HEK293 (cell line): ENCODE data around the gene IPO11.

Experiments
- CTCF ChIA-PET: fragments of 350-600 bp; formaldehyde crosslinking; extraction: SDS; loops from one replicate; lab custom pipeline; 2021; ENCODE audit warnings: antibody characterized with exemption; lab: Yijun Ruan, JAX
- POLR2A ChIA-PET: fragments of 300-600 bp; formaldehyde crosslinking; extraction: SDS; loops from one replicate; lab custom pipeline; 2020; ENCODE audit warnings: antibody characterized with exemption, inconsistent platforms; lab: Yijun Ruan, JAX
- H3K27ac ChIP-seq: fragments of 200-500 bp; sonication (Bioruptor generic); 2 replicates; pipeline ENCODE4 v1.5.1; 2014; ENCODE audit warnings: low read depth, low read length, control low read depth, inconsistent platforms; ENCODE audit errors: extremely low read depth
- H3K36me3 ChIP-seq, 2 experiments: fragments of 200-500 bp in 1 of 2; sonication (Bioruptor generic) in 1 of 2; 1 replicate in 1 of 2; 2 replicates in 1 of 2; pipeline ENCODE4 v1.5.1; 2014 to 2017; ENCODE audit warnings: inconsistent platforms in 2 of 2, low read length in 2 of 2; ENCODE audit not compliant: control insufficient read depth in 2 of 2, insufficient read depth in 1 of 2
- H3K4me1 ChIP-seq: fragments of 200-500 bp; sonication (Bioruptor generic); 2 replicates; pipeline ENCODE4 v1.5.1; 2014; ENCODE audit warnings: mild to moderate bottlenecking, low read length, inconsistent platforms; ENCODE audit not compliant: control insufficient read depth, insufficient read depth
- H3K4me3 ChIP-seq: 2 replicates; pipeline ENCODE4 v1.5.1; 2011; ENCODE audit warnings: low read depth, mild to moderate bottlenecking, control low read depth, low read length, moderate library complexity
- H3K9me3 ChIP-seq: fragments of 200-500 bp; sonication (Bioruptor generic); 2 replicates; pipeline ENCODE4 v1.5.1; 2014; ENCODE audit warnings: low read depth, low read length, inconsistent platforms; ENCODE audit not compliant: control insufficient read depth, insufficient read depth
- GLI2 ChIP-seq: fragments of 450-650 bp; formaldehyde crosslinking; IDR thresholded peaks from 2 replicates; pipeline ENCODE4; 2017; ENCODE audit warnings: missing biosample characterization, missing genetic modification characterization, low read depth, borderline replicate concordance
- GLI4 ChIP-seq: fragments of 450-650 bp; formaldehyde crosslinking; IDR thresholded peaks from 2 replicates; pipeline ENCODE4 v1.5.1; 2016; ENCODE audit warnings: missing biosample characterization, missing genetic modification characterization
- INSM2 ChIP-seq: fragments of 450-650 bp; formaldehyde crosslinking; IDR thresholded peaks from 2 replicates; pipeline ENCODE4 v1.5.1; 2016; ENCODE audit warnings: missing biosample characterization, missing genetic modification characterization
- PRDM1 ChIP-seq: fragments of 450-650 bp; formaldehyde crosslinking; IDR thresholded peaks from 2 replicates; pipeline ENCODE4; 2016; ENCODE audit warnings: missing biosample characterization, missing genetic modification characterization
- TRIM28 ChIP-seq: IDR thresholded peaks from 2 replicates; pipeline ENCODE4 v1.6.1; 2011; ENCODE audit warnings: low read length, control low read depth, borderline replicate concordance
- TSHZ1 ChIP-seq: fragments of 450-650 bp; formaldehyde crosslinking; IDR thresholded peaks from 2 replicates; pipeline ENCODE4 v1.5.1; 2016; ENCODE audit warnings: missing biosample characterization, missing genetic modification characterization, borderline replicate concordance
- ZNF10 ChIP-seq: fragments of 450-650 bp; formaldehyde crosslinking; IDR thresholded peaks from 2 replicates; pipeline ENCODE4 v1.5.1; 2017; ENCODE audit warnings: missing biosample characterization, missing genetic modification characterization
- ZNF132 ChIP-seq: fragments of 450-650 bp; formaldehyde crosslinking; IDR thresholded peaks from 2 replicates; pipeline ENCODE4 v1.5.1; 2017; ENCODE audit warnings: missing biosample characterization, missing genetic modification characterization, borderline replicate concordance
- ZNF133 ChIP-seq: fragments of 450-650 bp; formaldehyde crosslinking; IDR thresholded peaks from 2 replicates; pipeline ENCODE4 v1.5.1; 2016; ENCODE audit warnings: missing biosample characterization, missing genetic modification characterization
- ZNF211 ChIP-seq: fragments of 450-650 bp; formaldehyde crosslinking; IDR thresholded peaks from 2 replicates; pipeline ENCODE4 v1.5.1; 2016; ENCODE audit warnings: low read depth, missing biosample characterization, missing genetic modification characterization
- ZNF23 ChIP-seq: fragments of 450-650 bp; formaldehyde crosslinking; IDR thresholded peaks from 2 replicates; pipeline ENCODE4 v1.5.1; 2016; ENCODE audit warnings: missing biosample characterization, missing genetic modification characterization, borderline replicate concordance
- ZNF37A ChIP-seq: fragments of 450-650 bp; IDR thresholded peaks from 2 replicates; pipeline ENCODE4 v1.5.1; 2018; ENCODE audit warnings: missing biosample characterization, missing genetic modification characterization
- ZNF391 ChIP-seq: fragments of 450-650 bp; formaldehyde crosslinking; IDR thresholded peaks from 2 replicates; pipeline ENCODE4 v1.5.1; 2016; ENCODE audit warnings: low read depth, missing biosample characterization, missing genetic modification characterization, borderline replicate concordance
- ZNF404 ChIP-seq: fragments of 450-650 bp; formaldehyde crosslinking; IDR thresholded peaks from 2 replicates; pipeline ENCODE4 v1.5.1; 2017; ENCODE audit warnings: missing biosample characterization, missing genetic modification characterization
- ZNF48 ChIP-seq: fragments of 450-650 bp; formaldehyde crosslinking; IDR thresholded peaks from 2 replicates; pipeline ENCODE4 v1.5.1; 2016; ENCODE audit warnings: missing biosample characterization, missing genetic modification characterization
- ZNF501 ChIP-seq: fragments of 450-650 bp; formaldehyde crosslinking; IDR thresholded peaks from 2 replicates; pipeline ENCODE4 v1.5.1; 2016; ENCODE audit warnings: missing biosample characterization, missing genetic modification characterization
- ZNF514 ChIP-seq: fragments of 450-650 bp; formaldehyde crosslinking; IDR thresholded peaks from 2 replicates; pipeline ENCODE4 v1.5.1; 2016; ENCODE audit warnings: missing biosample characterization, missing genetic modification characterization
- ZNF518A ChIP-seq: fragments of 450-650 bp; formaldehyde crosslinking; conservative IDR thresholded peaks from 2 replicates; pipeline ENCODE4 v1.5.1; 2016; ENCODE audit warnings: low read depth, missing biosample characterization, missing genetic modification characterization
- ZNF544 ChIP-seq: fragments of 450-650 bp; formaldehyde crosslinking; IDR thresholded peaks from 2 replicates; pipeline ENCODE4 v1.5.0; 2017; ENCODE audit warnings: missing biosample characterization, missing genetic modification characterization
- ZNF621 ChIP-seq: fragments of 450-650 bp; formaldehyde crosslinking; IDR thresholded peaks from 2 replicates; pipeline ENCODE4 v1.5.1; 2017; ENCODE audit warnings: missing biosample characterization, missing genetic modification characterization
- ZNF704 ChIP-seq: fragments of 450-650 bp; formaldehyde crosslinking; IDR thresholded peaks from 2 replicates; pipeline ENCODE4 v1.5.1; 2016; ENCODE audit warnings: missing biosample characterization, missing genetic modification characterization
- ZNF791 ChIP-seq: fragments of 450-650 bp; formaldehyde crosslinking; IDR thresholded peaks from 2 replicates; pipeline ENCODE4 v1.5.1; 2016; ENCODE audit warnings: missing biosample characterization, missing genetic modification characterization
- ZSCAN16 ChIP-seq: fragments of 450-650 bp; formaldehyde crosslinking; IDR thresholded peaks from 2 replicates; pipeline ENCODE4 v1.5.1; 2016; ENCODE audit warnings: missing biosample characterization, missing genetic modification characterization
- TF ChIP-seq, protein P1 (sequence below): fragments of 450-650 bp; formaldehyde crosslinking; IDR thresholded peaks from 2 replicates; pipeline ENCODE4 v1.5.1; 2016; ENCODE audit warnings: missing biosample characterization, missing genetic modification characterization

IPO11 gene

GRCh38 chr5:62578540-62578939 is 166.0 kb downstream of the IPO11 start, which contains the start of gene LRRC70:
LRRC70 (plus strand) TSS chr5:62578819; CDS start chr5:62579439, 620 bp downstream.
- CTCF ChIA-PET = interaction anchor here (0.7 to 1.1 kb wide), 2 partner anchors 9 to 546 kb away, joined by 3 read pairs; no protein-coding TSS in a partner anchor
- TF ChIP-seq ZNF211 (tag by site-specific recombination) (no peak), ZNF23 (tag by site-specific recombination) (no peak), TRIM28 (no peak), ZSCAN16 (tag by site-specific recombination) (no peak), ZNF791 (tag by site-specific recombination) (no peak), ZNF10 (no peak), ZNF391 (tag by site-specific recombination) (no peak), ZNF704 (no peak), GLI2 (no peak), ZNF621 (tag by site-specific recombination) (no peak), TSHZ1 (no peak), INSM2 (tag by site-specific recombination) (no peak), ZNF501 (tag by site-specific recombination) (no peak), ZNF544 (tag by site-specific recombination) (no peak), ZNF133 (tag by site-specific recombination) (no peak), ZNF37A (no peak), ZNF132 (tag by site-specific recombination) (no peak), ZNF48 (tag by site-specific recombination) (no peak)
- TF ChIP-seq, all 188 proteins: peak for 0
- peaks cover 0 to 5% of the 10 kb centered on the region in 2 experiments; a peak in 1 of 3 replicates for H3K36me3 ChIP-seq
- no peaks in the 10 kb centered on the region for H3K9me3 ChIP-seq
- no peak within 1 kb of the TSS for H3K4me3 ChIP-seq
- POLR2A ChIA-PET = interaction anchor here (0.6 kb wide), 1 partner anchor 314 kb away, joined by 4 read pairs; no protein-coding TSS in a partner anchor
- H3K27ac ChIP-seq = no peak within 1 kb of the TSS
- peaks cover 8% of the 10 kb centered on the region; the same call in 1 of the 2 replicates for H3K4me1 ChIP-seq

DNA sequence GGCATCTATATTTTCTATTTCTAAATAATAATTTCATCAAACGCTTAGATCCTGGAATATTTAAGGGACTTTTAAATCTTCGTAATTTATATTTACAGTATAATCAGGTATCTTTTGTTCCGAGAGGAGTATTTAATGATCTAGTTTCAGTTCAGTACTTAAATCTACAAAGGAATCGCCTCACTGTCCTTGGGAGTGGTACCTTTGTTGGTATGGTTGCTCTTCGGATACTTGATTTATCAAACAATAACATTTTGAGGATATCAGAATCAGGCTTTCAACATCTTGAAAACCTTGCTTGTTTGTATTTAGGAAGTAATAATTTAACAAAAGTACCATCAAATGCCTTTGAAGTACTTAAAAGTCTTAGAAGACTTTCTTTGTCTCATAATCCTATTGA is 167.2 kb downstream of the IPO11 start:
- Histone ChIP-seq H3K4me3 (no peak overlapping the region), H3K27ac (no peak overlapping the region), H3K36me3 (peaks cover 0 to 5% of the 10 kb centered on the region in 2 experiments; a peak in 1 of 3 replicates), H3K9me3 (no peaks in the 10 kb centered on the region), H3K4me1 (peaks cover 8% of the 10 kb centered on the region; the same call in 1 of the 2 replicates)
- CTCF ChIA-PET = no interaction called here
- POLR2A ChIA-PET = no interaction called here
- no peak for TF ChIP-seq ZNF514
- no peak for TF ChIP-seq ZNF404
- no peak for TF ChIP-seq PRDM1 (tag by site-specific recombination)
- no peak for TF ChIP-seq ZNF518A (tag by site-specific recombination)
- TF ChIP-seq, protein P1, sequence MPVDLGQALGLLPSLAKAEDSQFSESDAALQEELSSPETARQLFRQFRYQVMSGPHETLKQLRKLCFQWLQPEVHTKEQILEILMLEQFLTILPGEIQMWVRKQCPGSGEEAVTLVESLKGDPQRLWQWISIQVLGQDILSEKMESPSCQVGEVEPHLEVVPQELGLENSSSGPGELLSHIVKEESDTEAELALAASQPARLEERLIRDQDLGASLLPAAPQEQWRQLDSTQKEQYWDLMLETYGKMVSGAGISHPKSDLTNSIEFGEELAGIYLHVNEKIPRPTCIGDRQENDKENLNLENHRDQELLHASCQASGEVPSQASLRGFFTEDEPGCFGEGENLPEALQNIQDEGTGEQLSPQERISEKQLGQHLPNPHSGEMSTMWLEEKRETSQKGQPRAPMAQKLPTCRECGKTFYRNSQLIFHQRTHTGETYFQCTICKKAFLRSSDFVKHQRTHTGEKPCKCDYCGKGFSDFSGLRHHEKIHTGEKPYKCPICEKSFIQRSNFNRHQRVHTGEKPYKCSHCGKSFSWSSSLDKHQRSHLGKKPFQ (tag by site-specific recombination) = no peak
- TF ChIP-seq GLI4 = no peak
